Rectal smooth muscle tissue (tissue), 1 donor: ENCODE results near the gene NINJ2.
A peak's percentile ranks its signal among the peaks of the same experiment; 100 is the strongest.
"Not testable (repeated sequence)": the region's sequence is repeated elsewhere in the genome, so short reads cannot be mapped to it uniquely, and the experiment has no call there.

Experiments
- H3K27ac ChIP-seq: one replicate; pipeline ENCODE4 v1.7.0; 2013; ENCODE audit warnings: low read depth, low read length, inconsistent platforms
- H3K27me3 ChIP-seq: one replicate; pipeline ENCODE4 v1.7.0; 2013; ENCODE audit warnings: low read length; ENCODE audit not compliant: control insufficient read depth, insufficient read depth
- H3K36me3 ChIP-seq: one replicate; pipeline ENCODE4 v1.7.0; 2013; ENCODE audit warnings: low read length; ENCODE audit not compliant: control insufficient read depth, insufficient read depth
- H3K4me1 ChIP-seq: one replicate; pipeline ENCODE4 v1.7.0; 2013; ENCODE audit warnings: low read length; ENCODE audit not compliant: control insufficient read depth, insufficient read depth
- H3K4me3 ChIP-seq: one replicate; pipeline ENCODE4 v1.7.0; 2013; ENCODE audit warnings: low read length
- H3K9ac ChIP-seq: one replicate; pipeline ENCODE4 v1.7.0; 2013; ENCODE audit warnings: low read length

Gene NINJ2

GRCh38 chr12:585062-586061 is 77.9 kb downstream of the NINJ2 start:
- Histone ChIP-seq H3K4me3 (no peak overlapping the region), H3K9ac (no peak overlapping the region), H3K27ac (no peak overlapping the region), H3K4me1 (no peaks in the 10 kb centered on the region), H3K36me3 (no peaks in the 10 kb centered on the region), H3K27me3 (no peaks in the 10 kb centered on the region)

DNA sequence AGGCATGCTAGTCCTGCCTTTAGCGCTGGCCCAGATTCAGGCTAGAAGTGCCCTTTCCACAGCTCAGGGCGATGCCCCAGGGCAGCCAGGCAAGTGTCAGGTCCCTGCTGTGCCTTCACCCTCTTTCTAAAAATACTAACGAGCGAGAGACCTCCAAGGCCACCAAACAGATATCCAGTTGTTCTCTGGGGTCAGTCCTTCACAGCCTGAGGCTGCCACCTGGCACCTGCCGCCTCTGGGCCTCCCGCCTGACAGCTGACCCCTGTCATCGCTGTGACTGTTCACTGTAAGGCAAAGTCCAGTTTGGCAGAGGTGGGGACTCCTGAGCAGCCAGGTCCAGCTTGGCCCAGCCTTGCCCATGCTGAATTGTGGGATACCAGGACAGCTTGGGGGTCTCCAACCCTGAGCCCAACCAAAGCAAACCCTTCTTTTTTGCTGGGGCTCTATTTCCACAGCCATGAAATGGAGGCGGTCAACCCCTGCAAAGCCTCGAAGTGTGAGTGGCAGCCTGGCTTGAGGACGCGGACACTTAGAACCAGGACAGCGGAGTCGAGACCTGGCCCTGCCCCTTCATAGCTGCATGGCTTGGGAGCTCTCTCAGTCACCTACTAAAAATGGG is 79.9 kb downstream of the NINJ2 start:
- H3K27me3 ChIP-seq = no peaks in the 10 kb centered on the region
- no peak overlapping the region for H3K27ac ChIP-seq
- no peaks in the 10 kb centered on the region for H3K36me3 ChIP-seq
- H3K9ac ChIP-seq = no peak overlapping the region
- no peaks in the 10 kb centered on the region for H3K4me1 ChIP-seq
- H3K4me3 ChIP-seq = no peak overlapping the region

DNA sequence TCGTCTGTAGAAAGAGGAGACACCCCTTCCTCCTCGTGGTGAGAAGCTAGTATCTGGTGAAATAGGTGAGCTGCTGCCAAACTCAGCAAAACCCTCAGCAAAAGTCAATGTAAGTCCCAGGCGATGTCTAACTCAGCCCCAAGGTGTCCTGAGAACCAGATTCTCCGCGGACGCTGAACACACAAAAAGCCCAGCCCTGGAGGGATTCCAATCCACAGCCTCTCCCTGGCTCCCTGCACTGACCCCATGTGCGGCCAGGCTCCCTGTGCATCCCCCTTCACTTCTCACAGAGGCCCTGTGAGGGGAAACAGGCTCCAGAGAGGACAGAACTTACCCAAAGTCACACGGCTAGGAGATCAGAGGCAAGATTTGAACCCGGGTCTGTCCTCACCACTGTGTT is 81.5 kb downstream of the NINJ2 start:
- Histone ChIP-seq H3K9ac (no peak overlapping the region), H3K27ac (no peak overlapping the region), H3K4me1 (no peaks in the 10 kb centered on the region), H3K4me3 (no peak overlapping the region), H3K36me3 (no peaks in the 10 kb centered on the region), H3K27me3 (no peaks in the 10 kb centered on the region)

DNA sequence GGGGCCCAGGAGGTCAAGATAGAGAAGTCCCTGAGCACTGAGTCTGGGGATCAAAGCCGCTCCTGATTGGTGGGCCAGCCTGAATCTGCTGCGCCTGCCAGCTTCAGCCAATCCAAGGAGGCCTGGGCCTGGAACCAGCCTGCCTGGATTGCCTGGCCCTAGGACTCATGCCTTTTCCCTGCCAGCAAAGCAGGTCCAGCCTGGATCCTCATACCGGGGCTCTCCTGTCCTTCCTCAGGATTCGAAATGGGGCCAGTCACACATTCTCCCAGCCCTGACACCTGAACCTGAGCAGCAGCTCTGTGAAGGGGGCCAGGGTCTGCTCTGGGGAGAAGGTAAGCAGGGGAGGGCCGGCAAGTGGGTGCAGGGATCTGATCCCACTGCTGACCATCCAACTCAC is 81.9 kb downstream of the NINJ2 start:
- Histone ChIP-seq H3K4me1 (peaks cover 1% of the 10 kb centered on the region), H3K36me3 (no peaks in the 10 kb centered on the region), H3K27ac (no peak overlapping the region), H3K27me3 (no peaks in the 10 kb centered on the region), H3K4me3 (no peak overlapping the region), H3K9ac (no peak overlapping the region)

GRCh38 chr12:580813-581212 is 82.4 kb downstream of the NINJ2 start:
- no peak overlapping the region for H3K27ac ChIP-seq
- H3K4me3 ChIP-seq = no peak overlapping the region
- H3K4me1 ChIP-seq = peaks cover 3% of the 10 kb centered on the region
- no peak overlapping the region for H3K9ac ChIP-seq
- H3K27me3 ChIP-seq = no peaks in the 10 kb centered on the region
- no peaks in the 10 kb centered on the region for H3K36me3 ChIP-seq

DNA sequence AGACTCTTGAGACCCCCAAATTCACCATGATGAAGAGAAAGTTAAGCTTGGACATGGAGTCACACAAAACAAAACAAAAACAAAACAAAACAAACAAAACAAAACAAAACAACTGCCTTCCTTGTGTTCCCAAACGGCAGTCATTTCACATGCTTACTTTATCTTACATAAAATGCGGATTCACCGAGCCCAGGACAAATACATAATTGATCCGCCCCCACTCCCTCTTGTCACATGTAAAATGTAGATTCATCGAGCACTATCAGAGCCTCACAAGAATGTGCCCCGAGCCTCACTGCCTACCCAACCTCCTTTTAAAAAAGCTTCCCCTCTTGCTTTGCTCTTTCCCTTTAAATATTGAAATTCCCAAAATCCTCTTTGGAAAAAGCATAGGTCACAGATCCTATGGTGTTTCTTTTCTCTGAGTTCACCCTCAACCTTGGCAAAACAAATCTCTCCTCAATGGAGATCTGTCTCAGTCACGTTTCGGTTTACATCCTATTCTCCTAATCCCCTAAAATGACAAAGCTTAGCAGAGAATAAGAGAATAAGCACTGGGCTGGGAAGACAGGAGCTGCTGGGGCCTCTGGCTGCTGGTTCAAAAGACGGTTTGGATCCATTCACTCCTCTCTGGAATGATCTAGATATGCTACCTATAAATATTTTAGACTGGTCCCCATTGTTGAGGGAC is 83.7 kb downstream of the NINJ2 start:
- H3K27ac ChIP-seq = no peak overlapping the region
- H3K4me3 ChIP-seq = no peak overlapping the region
- no peaks in the 10 kb centered on the region for H3K36me3 ChIP-seq
- peaks cover 3% of the 10 kb centered on the region for H3K4me1 ChIP-seq
- H3K27me3 ChIP-seq = no peaks in the 10 kb centered on the region
- no peak overlapping the region for H3K9ac ChIP-seq

GRCh38 chr12:578748-579419 is 84.4 kb downstream of the NINJ2 start:
- Histone ChIP-seq H3K4me1 (peaks cover 3% of the 10 kb centered on the region), H3K9ac (no peak overlapping the region), H3K27ac (no peak overlapping the region)

DNA sequence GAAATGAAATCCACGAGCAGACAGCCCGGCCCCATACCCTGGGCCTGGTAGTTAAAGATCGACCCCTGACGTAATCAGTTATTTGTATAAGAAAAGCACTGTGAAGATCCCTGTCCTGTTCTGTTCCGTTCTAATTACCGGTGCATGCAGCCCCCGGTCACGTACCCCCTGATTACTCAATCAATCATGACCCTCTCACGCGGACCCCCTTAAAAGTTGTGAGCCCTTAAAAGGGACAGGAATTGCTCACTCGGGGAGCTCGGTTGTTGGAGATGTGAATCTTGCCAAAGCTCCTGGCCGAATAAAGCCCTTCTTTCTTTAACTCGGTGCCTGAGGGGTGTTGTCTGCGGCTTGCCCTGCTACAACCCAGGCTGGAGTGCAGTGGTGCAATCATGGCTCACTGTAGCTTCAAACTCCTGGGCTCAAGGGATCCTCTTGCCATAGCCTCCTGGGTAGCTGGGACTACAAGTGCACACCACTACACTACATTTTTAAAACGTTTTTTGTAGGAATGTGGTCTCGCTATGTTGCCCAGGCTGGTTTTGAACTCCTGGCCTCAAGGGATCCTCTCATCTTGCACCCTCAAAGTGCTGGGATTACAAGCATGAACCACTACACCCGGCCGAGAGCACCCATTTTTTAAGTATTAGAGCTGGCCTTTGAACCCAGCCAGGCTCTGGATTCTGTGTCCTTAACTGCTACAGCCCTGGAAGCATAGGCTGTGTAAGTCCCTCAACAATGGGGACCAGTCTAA is 85.1 kb downstream of the NINJ2 start:
- H3K36me3 ChIP-seq, H3K27me3 ChIP-seq, H3K4me1 ChIP-seq, H3K9ac ChIP-seq, H3K4me3 ChIP-seq, H3K27ac ChIP-seq: not testable (repeated sequence)

More at GRCh38 chr12:578748-579419, 84.4 kb downstream of the NINJ2 start:
- Histone ChIP-seq H3K4me3 (no peak overlapping the region), H3K27me3 (no peaks in the 10 kb centered on the region), H3K36me3 (no peaks in the 10 kb centered on the region)

- H3K4me1 ChIP-seq = peaks cover 3% of the 10 kb centered on the region
- H3K4me3 ChIP-seq = peak overlapping the region; percentile 47
- H3K9ac ChIP-seq = no peak overlapping the region
- H3K36me3 ChIP-seq = no peaks in the 10 kb centered on the region
- H3K27me3 ChIP-seq = no peaks in the 10 kb centered on the region
- peak overlapping the region; percentile 41 for H3K27ac ChIP-seq
Measured at GRCh38 chr12:576615-577110, 86.6 kb downstream of the NINJ2 start.

- peak overlapping the region; percentile 47 for H3K4me3 ChIP-seq
- peak overlapping the region; percentile 41 for H3K27ac ChIP-seq
- peaks cover 3% of the 10 kb centered on the region for H3K4me1 ChIP-seq
- H3K36me3 ChIP-seq = no peaks in the 10 kb centered on the region
- H3K9ac ChIP-seq = no peak overlapping the region
- no peaks in the 10 kb centered on the region for H3K27me3 ChIP-seq
Measured at GRCh38 chr12:575948-576614, 87.2 kb downstream of the NINJ2 start.

- Histone ChIP-seq H3K27ac (no peak overlapping the region), H3K36me3 (no peaks in the 10 kb centered on the region), H3K4me3 (no peak overlapping the region), H3K9ac (no peak overlapping the region), H3K4me1 (peaks cover 3% of the 10 kb centered on the region), H3K27me3 (no peaks in the 10 kb centered on the region)
Measured at GRCh38 chr12:575129-575502, 88.1 kb downstream of the NINJ2 start.
